ENCODE measurements around the gene UHRF1.
A peak's percentile ranks its signal among the peaks of the same experiment; 100 is the strongest.
"Not testable (repeated sequence)": the region's sequence is repeated elsewhere in the genome, so short reads cannot be mapped to it uniquely, and the experiment has no call there.

Gene UHRF1

DNA sequence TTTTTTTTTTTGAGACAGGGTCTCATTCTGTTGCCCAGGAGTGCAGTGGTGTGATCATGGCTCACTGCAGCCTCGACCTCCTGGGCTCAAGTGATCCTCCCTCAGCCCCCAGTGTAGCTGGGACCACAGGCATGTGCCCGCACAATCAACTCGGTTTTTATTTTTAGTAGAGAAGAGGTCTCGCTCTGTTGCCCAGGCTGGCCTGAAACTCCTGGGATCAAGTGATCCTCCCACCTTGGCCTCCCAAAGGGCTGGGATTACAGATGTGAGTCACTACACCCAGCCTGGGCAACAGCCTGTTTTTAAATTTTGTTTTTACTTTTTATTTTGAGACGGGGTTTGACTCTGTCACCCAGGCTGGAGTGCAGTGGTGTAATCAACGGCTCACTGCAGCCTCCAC is 57.3 kb downstream of the UHRF1 start:
- H3K27ac Mint-ChIP-seq: no peak overlapping the region
- H3K4me3 Mint-ChIP-seq: no peak overlapping the region
- H3K4me1 Mint-ChIP-seq (ENCODE audit: low read depth): peaks cover 30% of the 10 kb centered on the region
- DNase-seq (ENCODE audit: low spot score): no peak
- H3K36me3 Mint-ChIP-seq (ENCODE audit: low read depth): peaks cover 44% of the 10 kb centered on the region
- no peaks in the 10 kb centered on the region for H3K27me3 Mint-ChIP-seq (ENCODE audit: low read depth)
- H3K9me3 Mint-ChIP-seq: no peaks in the 10 kb centered on the region

- Mint-ChIP-seq H3K9me3 (no peaks in the 10 kb centered on the region), H3K27me3 (ENCODE audit: low read depth) (no peaks in the 10 kb centered on the region), H3K36me3 (ENCODE audit: low read depth) (peaks cover 40% of the 10 kb centered on the region), H3K4me1 (ENCODE audit: low read depth) (peaks cover 34% of the 10 kb centered on the region), H3K27ac (peak overlapping the region; percentile 93), H3K4me3 (peak overlapping the region; percentile 87)
- DNase-seq (ENCODE audit: low spot score): no peak
These were observed 58.6 kb downstream of the UHRF1 start for GRCh38 chr19:4967738-4968461.

DNA sequence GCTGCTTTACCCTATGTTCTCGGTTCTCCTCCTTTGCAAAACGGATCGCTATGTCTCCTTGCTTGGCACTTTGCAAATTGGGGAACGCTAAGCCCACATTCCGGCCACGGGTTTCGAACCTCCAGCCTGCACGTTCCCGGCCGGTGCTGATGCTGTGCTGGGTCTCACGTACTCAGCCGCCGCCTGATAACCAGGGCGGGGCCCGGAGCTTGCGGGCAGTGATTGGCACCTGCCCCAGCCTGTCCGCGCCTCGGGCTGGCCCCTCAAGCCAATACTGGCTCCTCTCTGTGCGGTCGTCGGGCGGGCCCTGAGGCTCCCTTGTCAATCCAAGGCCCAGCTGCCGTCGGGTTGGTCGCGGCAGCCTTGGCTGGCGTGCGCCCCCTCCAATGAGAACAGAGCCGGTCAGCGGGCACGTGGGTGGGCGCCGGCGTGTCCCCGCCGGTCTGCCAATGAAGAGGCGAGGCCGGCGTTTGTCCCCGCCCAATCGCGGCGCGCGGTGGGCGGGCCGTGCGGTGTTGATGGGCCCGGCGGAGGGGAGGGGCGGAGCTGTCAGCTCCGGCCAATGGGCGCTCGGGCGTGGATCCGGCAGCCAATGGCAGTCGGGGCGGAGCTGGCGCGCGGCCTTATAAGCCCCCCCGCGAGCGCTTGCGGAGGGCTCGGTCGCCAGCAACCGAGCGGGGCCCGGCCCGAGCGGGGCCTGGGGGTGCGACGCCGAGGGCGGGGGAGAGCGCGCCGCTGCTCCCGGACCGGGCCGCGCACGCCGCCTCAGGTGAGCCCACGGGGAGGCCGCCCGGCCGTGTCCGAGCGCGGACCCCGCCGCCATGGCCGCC is 59.4 kb downstream of the UHRF1 start, which contains the start of gene KDM4B:
Gene KDM4B (plus strand): TSS at position 652 of the 830 bp plus-strand sequence. CDS start 63,778 bp downstream, outside the sequence.
- H3K27ac Mint-ChIP-seq: peak within 1 kb of the TSS; percentile 93
- no peaks in the 10 kb centered on the region for H3K9me3 Mint-ChIP-seq
- no peaks in the 10 kb centered on the region for H3K27me3 Mint-ChIP-seq (ENCODE audit: low read depth)
- H3K4me3 Mint-ChIP-seq: peak within 1 kb of the TSS; percentile 97
- peaks cover 34% of the 10 kb centered on the region for H3K4me1 Mint-ChIP-seq (ENCODE audit: low read depth)
- H3K36me3 Mint-ChIP-seq (ENCODE audit: low read depth): peaks cover 38% of the 10 kb centered on the region
- DNase-seq (ENCODE audit: low spot score): peak; percentile 100

- peaks cover 33% of the 10 kb centered on the region for H3K36me3 Mint-ChIP-seq (ENCODE audit: low read depth)
- H3K27me3 Mint-ChIP-seq (ENCODE audit: low read depth): no peaks in the 10 kb centered on the region
- H3K27ac Mint-ChIP-seq: peak overlapping the region; percentile 93
- peak overlapping the region; percentile 97 for H3K4me3 Mint-ChIP-seq
- no peaks in the 10 kb centered on the region for H3K9me3 Mint-ChIP-seq
- DNase-seq (ENCODE audit: low spot score): no peak
- peaks cover 34% of the 10 kb centered on the region for H3K4me1 Mint-ChIP-seq (ENCODE audit: low read depth)
These were observed 60.0 kb downstream of the UHRF1 start for GRCh38 chr19:4969292-4969771.

DNA sequence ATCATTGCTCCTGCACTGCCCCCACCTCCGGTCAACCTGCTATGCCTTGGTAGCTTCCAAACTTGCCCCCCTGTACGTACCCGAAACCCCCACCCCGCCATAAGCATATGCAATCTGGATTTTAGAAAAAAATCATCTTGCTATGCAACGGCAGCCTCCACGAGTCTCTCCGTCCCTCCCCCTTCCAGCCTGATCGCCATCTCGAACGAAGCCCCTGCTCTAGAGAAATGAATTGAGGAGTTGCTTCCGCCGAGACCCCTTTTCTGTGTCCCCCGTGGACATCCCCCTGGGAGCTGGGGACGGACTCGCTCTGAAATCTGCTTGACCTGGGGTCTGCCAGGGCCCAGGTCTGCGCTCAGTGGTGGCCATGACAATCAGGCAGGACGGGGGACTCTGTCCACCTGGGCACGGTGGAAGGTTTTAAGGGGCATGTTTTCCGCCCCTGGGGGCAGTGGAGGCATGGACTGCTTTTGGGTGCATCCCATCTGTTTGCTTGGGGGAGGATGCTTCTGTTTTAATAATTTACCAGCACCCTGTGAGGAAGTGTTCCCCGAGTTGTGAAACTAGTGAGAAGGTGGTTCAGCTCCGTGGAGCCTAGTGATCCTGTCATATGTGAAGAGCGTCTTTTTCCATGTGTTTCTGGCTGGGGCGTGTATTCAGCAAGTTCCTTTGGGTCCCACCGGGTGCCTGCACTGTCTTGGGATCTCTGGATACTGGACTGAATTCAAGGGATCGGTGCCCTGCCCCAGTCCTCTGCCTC is 60.7 kb downstream of the UHRF1 start:
- peaks cover 31% of the 10 kb centered on the region for H3K36me3 Mint-ChIP-seq (ENCODE audit: low read depth)
- no peaks in the 10 kb centered on the region for H3K9me3 Mint-ChIP-seq
- H3K27me3 Mint-ChIP-seq (ENCODE audit: low read depth): no peaks in the 10 kb centered on the region
- peak; percentile 16 for DNase-seq (ENCODE audit: low spot score)
- peak overlapping the region; percentile 97 for H3K4me3 Mint-ChIP-seq
- H3K27ac Mint-ChIP-seq: peak overlapping the region; percentile 93
- peaks cover 34% of the 10 kb centered on the region for H3K4me1 Mint-ChIP-seq (ENCODE audit: low read depth)

DNA sequence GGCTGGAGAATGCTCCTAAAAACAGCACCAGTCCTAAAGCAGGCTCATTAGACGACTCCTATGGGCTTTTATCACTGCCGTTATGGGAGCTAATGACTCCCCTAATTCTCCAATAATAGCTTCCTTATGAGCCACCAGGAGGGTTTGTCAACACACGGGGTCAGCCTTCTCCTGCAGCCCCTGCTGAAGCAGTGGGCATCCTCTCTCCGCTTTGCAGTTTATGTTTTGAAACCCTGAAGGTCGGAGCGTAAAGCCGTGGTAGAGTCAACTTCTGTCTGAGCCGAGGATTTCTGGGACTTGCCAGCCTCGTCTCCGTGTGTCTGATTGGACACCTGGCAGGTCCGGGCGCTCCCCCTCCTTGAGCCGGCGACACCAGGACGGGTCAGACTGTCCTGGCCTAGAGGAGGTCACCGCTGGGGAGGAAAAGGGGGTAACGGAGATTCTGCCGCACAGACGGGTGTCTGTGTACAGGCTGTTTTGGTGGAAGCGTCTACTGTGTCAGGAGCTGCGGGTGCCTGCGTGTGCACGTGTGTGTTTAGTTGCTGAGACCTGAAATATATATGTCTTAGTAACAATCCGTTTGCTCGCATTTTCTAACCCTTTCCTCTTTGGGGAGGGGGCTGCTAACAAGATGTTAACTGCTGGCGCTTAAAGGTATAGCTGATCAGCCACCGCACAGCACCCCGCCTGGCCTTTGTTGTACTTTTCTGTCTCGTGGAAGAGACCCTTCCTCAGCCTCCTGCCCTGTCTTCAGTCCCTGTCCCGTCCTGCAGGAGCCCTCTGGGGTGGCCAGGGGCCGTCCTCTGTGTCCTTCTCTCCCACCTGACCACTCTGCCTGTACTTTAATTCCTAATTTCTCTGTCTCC is 61.5 kb downstream of the UHRF1 start:
- Mint-ChIP-seq H3K9me3 (no peaks in the 10 kb centered on the region), H3K4me3 (peak overlapping the region; percentile 97), H3K27me3 (ENCODE audit: low read depth) (no peaks in the 10 kb centered on the region), H3K36me3 (ENCODE audit: low read depth) (peaks cover 28% of the 10 kb centered on the region), H3K4me1 (ENCODE audit: low read depth) (peaks cover 34% of the 10 kb centered on the region), H3K27ac (peak overlapping the region; percentile 93)
- DNase-seq (ENCODE audit: low spot score): no peak

GRCh38 chr19:4971424-4971793 is 62.1 kb downstream of the UHRF1 start:
- DNase-seq (ENCODE audit: low spot score): no peak
- H3K27ac Mint-ChIP-seq: peak overlapping the region; percentile 93
- H3K4me3 Mint-ChIP-seq: peak overlapping the region; percentile 97
- peaks cover 22% of the 10 kb centered on the region for H3K36me3 Mint-ChIP-seq (ENCODE audit: low read depth)
- peaks cover 34% of the 10 kb centered on the region for H3K4me1 Mint-ChIP-seq (ENCODE audit: low read depth)
- H3K9me3 Mint-ChIP-seq: no peaks in the 10 kb centered on the region
- H3K27me3 Mint-ChIP-seq (ENCODE audit: low read depth): no peaks in the 10 kb centered on the region

- Mint-ChIP-seq H3K9me3 (no peaks in the 10 kb centered on the region), H3K4me1 (ENCODE audit: low read depth) (peaks cover 35% of the 10 kb centered on the region), H3K27ac (peak overlapping the region; percentile 93), H3K36me3 (ENCODE audit: low read depth) (peaks cover 22% of the 10 kb centered on the region), H3K27me3 (ENCODE audit: low read depth) (no peaks in the 10 kb centered on the region), H3K4me3 (peak overlapping the region; percentile 97)
- no peak for DNase-seq (ENCODE audit: low spot score)
These were observed 62.7 kb downstream of the UHRF1 start for GRCh38 chr19:4971816-4972495.

- H3K4me3 Mint-ChIP-seq: peak overlapping the region; percentile 61
- peaks cover 33% of the 10 kb centered on the region for H3K4me1 Mint-ChIP-seq (ENCODE audit: low read depth)
- no peak overlapping the region for H3K27ac Mint-ChIP-seq
- peaks cover 23% of the 10 kb centered on the region for H3K36me3 Mint-ChIP-seq (ENCODE audit: low read depth)
- H3K9me3 Mint-ChIP-seq: no peaks in the 10 kb centered on the region
- no peaks in the 10 kb centered on the region for H3K27me3 Mint-ChIP-seq (ENCODE audit: low read depth)
- no peak for DNase-seq (ENCODE audit: low spot score)
These were observed 63.4 kb downstream of the UHRF1 start for GRCh38 chr19:4972509-4973230.

DNA sequence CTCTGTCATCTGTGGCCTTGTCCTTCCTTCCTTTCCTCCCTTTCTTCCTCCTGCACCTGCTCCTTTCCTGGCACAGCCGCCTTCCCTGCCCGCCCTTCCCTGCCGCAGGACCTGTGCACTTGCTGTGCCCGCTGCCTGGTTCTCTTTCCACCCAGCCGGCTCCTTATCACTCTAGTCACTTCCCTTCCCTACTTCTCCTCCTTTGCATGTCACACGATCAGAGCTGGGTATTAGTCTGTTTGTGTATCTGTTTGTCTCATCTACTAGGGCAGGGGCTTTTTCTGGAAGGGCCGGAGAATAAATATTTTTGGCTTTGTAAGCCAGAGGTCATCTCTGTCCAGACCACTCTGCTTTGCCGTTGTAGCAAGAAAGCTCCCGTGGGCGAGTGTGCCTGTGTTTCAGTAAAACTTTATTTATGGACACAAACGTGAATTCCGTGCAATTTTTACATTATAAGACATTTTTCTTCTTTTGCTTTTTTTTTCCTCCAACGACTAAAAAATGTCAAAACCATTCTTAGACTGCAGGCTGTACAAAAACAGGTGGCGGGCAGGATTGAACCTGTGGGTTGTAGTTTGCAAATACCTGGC is 65.7 kb downstream of the UHRF1 start:
- Mint-ChIP-seq H3K9me3 (no peaks in the 10 kb centered on the region), H3K36me3 (ENCODE audit: low read depth) (peaks cover 18% of the 10 kb centered on the region), H3K4me1 (ENCODE audit: low read depth) (peaks cover 21% of the 10 kb centered on the region), H3K27ac (no peak overlapping the region), H3K4me3 (no peak overlapping the region), H3K27me3 (ENCODE audit: low read depth) (no peaks in the 10 kb centered on the region)
- no peak for DNase-seq (ENCODE audit: low spot score)

- H3K9me3 Mint-ChIP-seq; H3K4me3 Mint-ChIP-seq; DNase-seq (ENCODE audit: low spot score); H3K27ac Mint-ChIP-seq; H3K27me3 Mint-ChIP-seq (ENCODE audit: low read depth): not testable (repeated sequence)
- peaks cover 17% of the 10 kb centered on the region for H3K4me1 Mint-ChIP-seq (ENCODE audit: low read depth)
- H3K36me3 Mint-ChIP-seq (ENCODE audit: low read depth): peaks cover 17% of the 10 kb centered on the region
These were observed 66.3 kb downstream of the UHRF1 start for GRCh38 chr19:4975601-4976000.
